Neural progenitor cell (in vitro differentiated cells): Measurements from ENCODE around the gene NFE2L1.
A peak's percentile ranks its signal among the peaks of the same experiment; 100 is the strongest.

ENCODE experiments used
- EZH2 ChIP-seq: fragments of 200-600 bp; sonication (generic); IDR thresholded peaks from 2 replicates; pipeline ENCODE4 v1.6.1; 2017; ENCODE audit warnings: antibody characterized with exemption, mild to moderate bottlenecking, moderate library complexity
- TF ChIP-seq, protein P1 (sequence below): fragments of 200-600 bp; sonication (generic); IDR thresholded peaks from 2 replicates; pipeline ENCODE4 v1.5.1; 2017; ENCODE audit warnings: antibody characterized with exemption, mild to moderate bottlenecking

DNA sequence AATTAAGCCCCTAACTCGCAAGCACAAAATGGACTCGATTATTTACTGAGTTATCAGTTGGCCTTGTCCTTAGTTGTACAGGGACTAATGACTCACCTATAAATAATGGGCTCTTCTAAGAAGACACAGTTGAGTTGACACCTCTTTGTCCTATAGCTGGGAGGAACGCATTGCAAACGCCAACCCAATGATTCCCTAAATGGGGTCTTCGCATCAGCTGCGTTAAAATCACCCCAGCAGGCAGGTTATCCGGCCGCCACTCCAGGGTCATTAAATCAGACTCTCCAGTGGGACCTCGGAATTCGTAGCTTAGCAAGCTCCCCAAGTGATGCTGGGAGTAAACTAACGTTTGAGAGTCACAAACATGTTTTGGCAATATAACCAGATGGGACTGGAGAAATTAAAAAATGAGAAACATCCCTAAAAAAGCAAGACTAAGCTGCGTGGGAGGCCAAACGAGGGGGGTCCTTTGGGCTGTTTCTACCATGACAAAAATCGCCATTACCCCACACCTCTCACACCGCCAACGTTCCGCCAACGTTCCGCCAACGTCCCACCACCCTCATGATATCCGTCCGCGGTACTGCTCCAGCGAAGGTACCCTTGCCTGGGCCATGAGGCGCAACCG, 932 bp upstream of the NFE2L1 start:
- TF ChIP-seq, protein P1, sequence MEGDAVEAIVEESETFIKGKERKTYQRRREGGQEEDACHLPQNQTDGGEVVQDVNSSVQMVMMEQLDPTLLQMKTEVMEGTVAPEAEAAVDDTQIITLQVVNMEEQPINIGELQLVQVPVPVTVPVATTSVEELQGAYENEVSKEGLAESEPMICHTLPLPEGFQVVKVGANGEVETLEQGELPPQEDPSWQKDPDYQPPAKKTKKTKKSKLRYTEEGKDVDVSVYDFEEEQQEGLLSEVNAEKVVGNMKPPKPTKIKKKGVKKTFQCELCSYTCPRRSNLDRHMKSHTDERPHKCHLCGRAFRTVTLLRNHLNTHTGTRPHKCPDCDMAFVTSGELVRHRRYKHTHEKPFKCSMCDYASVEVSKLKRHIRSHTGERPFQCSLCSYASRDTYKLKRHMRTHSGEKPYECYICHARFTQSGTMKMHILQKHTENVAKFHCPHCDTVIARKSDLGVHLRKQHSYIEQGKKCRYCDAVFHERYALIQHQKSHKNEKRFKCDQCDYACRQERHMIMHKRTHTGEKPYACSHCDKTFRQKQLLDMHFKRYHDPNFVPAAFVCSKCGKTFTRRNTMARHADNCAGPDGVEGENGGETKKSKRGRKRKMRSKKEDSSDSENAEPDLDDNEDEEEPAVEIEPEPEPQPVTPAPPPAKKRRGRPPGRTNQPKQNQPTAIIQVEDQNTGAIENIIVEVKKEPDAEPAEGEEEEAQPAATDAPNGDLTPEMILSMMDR: no peak
- peak; percentile 15 for TF ChIP-seq EZH2
